DND-41 (cell line): Measurements from ENCODE around the gene TRPM5.

Experiments used
- ATAC-seq: fragments of 200-7000 bp; cut with Tn5 transposase; 3 replicates; pipeline ENCODE4 v1.9.1; 2021; ENCODE audit warnings: low read depth; ENCODE audit not compliant: insufficient read depth
- DNase-seq: peaks from one replicate; pipeline ENCODE4 v3.0.0-alpha.2; 2020
- H2AFZ ChIP-seq: 2 replicates; pipeline ENCODE4 v1.6.0; 2012; ENCODE audit warnings: low read depth, low read length
- H3K27ac ChIP-seq: 2 replicates; pipeline ENCODE4 v1.5.1; 2012; ENCODE audit warnings: low read length, inconsistent platforms
- H3K27me3 ChIP-seq: fragments of 200-600 bp; sonication (generic); 2 replicates; pipeline ENCODE4 v1.6.0; 2012; ENCODE audit warnings: low read length, mild to moderate bottlenecking, inconsistent platforms; ENCODE audit not compliant: insufficient read depth, poor library complexity
- H3K36me3 ChIP-seq: 2 replicates; pipeline ENCODE4 v1.5.1; 2012; ENCODE audit warnings: low read length, inconsistent platforms; ENCODE audit not compliant: insufficient read depth
- H3K4me1 ChIP-seq: 2 replicates; pipeline ENCODE4 v1.5.1; 2012; ENCODE audit warnings: mild to moderate bottlenecking, low read length; ENCODE audit not compliant: insufficient read depth
- H3K4me2 ChIP-seq: 2 replicates; pipeline ENCODE4 v1.6.0; 2012; ENCODE audit warnings: mild to moderate bottlenecking, moderate library complexity, low read length, inconsistent platforms; ENCODE audit not compliant: insufficient read depth
- H3K4me3 ChIP-seq, 2 experiments: fragments of 200-600 bp in 1 of 2; shearing (Covaris generic) in 1 of 2; 2 replicates each; pipeline ENCODE4 v1.5.1; 2012 to 2016; ENCODE audit warnings: inconsistent platforms in 2 of 2, low read length in 2 of 2, mild to moderate bottlenecking in 2 of 2, low read depth in 1 of 2, moderate library complexity in 1 of 2
- H3K79me2 ChIP-seq: 2 replicates; pipeline ENCODE4 v1.6.0; 2012; ENCODE audit warnings: low read length, inconsistent platforms; ENCODE audit not compliant: insufficient read depth
- H3K9ac ChIP-seq: 2 replicates; pipeline ENCODE4 v1.6.0; 2012; ENCODE audit warnings: low read depth, mild to moderate bottlenecking, inconsistent platforms, low read length, moderate library complexity
- H3K9me3 ChIP-seq: 2 replicates; pipeline ENCODE4 v1.5.1; 2012; ENCODE audit warnings: low read length, moderate library complexity, mild to moderate bottlenecking, inconsistent platforms; ENCODE audit not compliant: insufficient read depth, severe bottlenecking
- H4K20me1 ChIP-seq: 2 replicates; pipeline ENCODE4 v1.6.0; 2012; ENCODE audit warnings: low read length; ENCODE audit not compliant: insufficient read depth
- CTCF ChIP-seq: IDR thresholded peaks from 2 replicates; pipeline ENCODE4 v1.5.1; 2012; ENCODE audit warnings: borderline replicate concordance, low read length, moderate library complexity, mild to moderate bottlenecking; ENCODE audit not compliant: poor library complexity, severe bottlenecking; ENCODE audit errors: extremely low read depth
- EZH2 ChIP-seq: IDR thresholded peaks from 3 replicates; pipeline ENCODE4 v1.6.1; 2012; ENCODE audit warnings: borderline replicate concordance, low read depth, mild to moderate bottlenecking, moderate library complexity, low read length, inconsistent platforms; ENCODE audit not compliant: severe bottlenecking

TRPM5 gene

GRCh38 chr11:2443881-2444820 lies at the start of gene TRPM5:
Gene TRPM5, minus strand, starts transcription at chr11:2444514. Its CDS starts 21,478 bp downstream, at chr11:2423036.
- Histone ChIP-seq H4K20me1 (peaks cover 8% of the 10 kb centered on the region), H3K9me3 (no peaks in the 10 kb centered on the region), H3K27ac (no peak within 1 kb of the TSS), H3K4me3 (no peak within 1 kb of the TSS), H3K36me3 (no peaks in the 10 kb centered on the region), H3K79me2 (no peaks in the 10 kb centered on the region), H3K27me3 (no peaks in the 10 kb centered on the region), H3K4me1 (peaks cover 12% of the 10 kb centered on the region; the same call in 1 of the 2 replicates), H2AFZ (no peak within 1 kb of the TSS), H3K4me2 (no peak within 1 kb of the TSS), H3K9ac (no peak within 1 kb of the TSS)
- ATAC-seq (no peak), DNase-seq (no peak)
- TF ChIP-seq EZH2 (no peak), CTCF (no peak)

GRCh38 chr11:2489083-2489482 lies 44.8 kb upstream of the TRPM5 start:
- no peak overlapping the region for H2AFZ ChIP-seq
- H3K4me1 ChIP-seq: no peaks in the 10 kb centered on the region
- no peaks in the 10 kb centered on the region for H4K20me1 ChIP-seq
- H3K27ac ChIP-seq: no peak overlapping the region
- H3K4me3 ChIP-seq: no peak overlapping the region
- no peak for ATAC-seq
- no peak overlapping the region for H3K9ac ChIP-seq
- TF ChIP-seq EZH2 (no peak), CTCF (no peak)
- peaks cover 12% of the 10 kb centered on the region for H3K9me3 ChIP-seq
- no peaks in the 10 kb centered on the region for H3K27me3 ChIP-seq
- H3K36me3 ChIP-seq: no peaks in the 10 kb centered on the region
- no peak for DNase-seq
- H3K4me2 ChIP-seq: no peak overlapping the region
- no peaks in the 10 kb centered on the region for H3K79me2 ChIP-seq

- no peak overlapping the region for H3K9ac ChIP-seq
- no peaks in the 10 kb centered on the region for H4K20me1 ChIP-seq
- no peaks in the 10 kb centered on the region for H3K27me3 ChIP-seq
- no peak for TF ChIP-seq EZH2
- no peak for TF ChIP-seq CTCF
- H3K4me1 ChIP-seq: no peaks in the 10 kb centered on the region
- no peaks in the 10 kb centered on the region for H3K36me3 ChIP-seq
- H3K79me2 ChIP-seq: no peaks in the 10 kb centered on the region
- peaks cover 12% of the 10 kb centered on the region for H3K9me3 ChIP-seq
- no peak overlapping the region for H3K27ac ChIP-seq
- H2AFZ ChIP-seq: no peak overlapping the region
- DNase-seq: no peak
- ATAC-seq: no peak
- H3K4me2 ChIP-seq: no peak overlapping the region
- H3K4me3 ChIP-seq: no peak overlapping the region
Measured at GRCh38 chr11:2488004-2488403, 43.7 kb upstream of the TRPM5 start.
